GM19397 (cell line): ENCODE data around the gene MADD.
A peak's percentile ranks its signal among the peaks of the same experiment; 100 is the strongest.

ENCODE experiments used
- ATAC-seq: cut with Tn5 transposase; IDR thresholded peaks from one replicate; pipeline ENCODE4 v1.9.1; 2021; ENCODE audit warnings: mild to moderate bottlenecking, moderate library complexity; ENCODE audit not compliant: unreplicated experiment

MADD gene

GRCh38 chr11:47249378-47249715 lies 20.6 kb upstream of the MADD start:
- no peak for ATAC-seq

GRCh38 chr11:47251751-47252150 lies 18.2 kb upstream of the MADD start:
- no peak for ATAC-seq

GRCh38 chr11:47253660-47254059 lies 16.3 kb upstream of the MADD start:
- no peak for ATAC-seq

- no peak for ATAC-seq
These were observed 15.5 kb upstream of the MADD start for GRCh38 chr11:47254386-47254785.

GRCh38 chr11:47256374-47256773 lies 13.6 kb upstream of the MADD start:
- no peak for ATAC-seq

GRCh38 chr11:47257177-47257516 lies 12.8 kb upstream of the MADD start:
- ATAC-seq = no peak

- no peak for ATAC-seq
These were observed 12.2 kb upstream of the MADD start, which contains the start of gene NR1H3 for GRCh38 chr11:47257517-47258316. NR1H3 (plus strand) TSS chr11:47257996; CDS start chr11:47259217, 1,221 bp downstream.

GRCh38 chr11:47258317-47258902 lies 11.5 kb upstream of the MADD start:
- no peak for ATAC-seq

GRCh38 chr11:47259232-47259977 lies 10.5 kb upstream of the MADD start:
- no peak for ATAC-seq

- ATAC-seq = no peak
These were observed 9.6 kb upstream of the MADD start for GRCh38 chr11:47260366-47260765.

GRCh38 chr11:47261291-47261800 lies 8.6 kb upstream of the MADD start:
- ATAC-seq = no peak

GRCh38 chr11:47264119-47264518 lies 5.8 kb upstream of the MADD start:
- no peak for ATAC-seq

- ATAC-seq = no peak
These were observed 5.4 kb upstream of the MADD start for GRCh38 chr11:47264521-47264920.

GRCh38 chr11:47267876-47268275 lies 2.1 kb upstream of the MADD start:
- no peak for ATAC-seq

- no peak for ATAC-seq
These were observed 1.4 kb upstream of the MADD start for GRCh38 chr11:47268448-47269001.

GRCh38 chr11:47269002-47269828 lies 718 bp upstream of the MADD start:
- peak; percentile 51 for ATAC-seq

- no peak for ATAC-seq
These were observed 668 bp downstream of the MADD start for GRCh38 chr11:47270331-47271271.

GRCh38 chr11:47271328-47271727 lies 1.4 kb downstream of the MADD start:
- no peak for ATAC-seq

GRCh38 chr11:47271961-47272661 lies 2.2 kb downstream of the MADD start:
- ATAC-seq = no peak
